Panc1 (cell line): ENCODE data around the gene TSC22D1. TPM values are rescaled to one million over a fixed set of nuclear protein-coding genes. Genes with fewer than 3 reads are reported as not detected.

ENCODE experiments used
- ATAC-seq: fragments of 200-7000 bp; cut with Tn5 transposase; 2 replicates; pipeline ENCODE4 v1.9.1; 2020; ENCODE audit warnings: mild to moderate bottlenecking, moderate library complexity
- BruUV-seq: library from RNA; stranded (reverse); fragments of 400-500 nt; replicated peaks from 2 replicates; lab custom pipeline; 2021; lab: Mats Ljungman, UMichigan
- CTCF ChIA-PET: fragments of 300-600 bp; sonication (Branson Sonifier 250); formaldehyde crosslinking; loops from one replicate; lab custom pipeline; 2022; ENCODE audit warnings: antibody characterized with exemption; lab: Charles Lee
- POLR2A ChIA-PET: fragments of 300-600 bp; sonication (Branson Sonifier 250); formaldehyde crosslinking; loops from one replicate; lab custom pipeline; 2022; ENCODE audit warnings: antibody characterized with exemption; lab: Charles Lee
- DNase-seq: peaks from one replicate; pipeline ENCODE4 v3.0.0-alpha.2; 2010; ENCODE audit warnings: low read depth, low spot score
- H3K27ac ChIP-seq: 2 replicates; pipeline ENCODE4 v1.5.1; 2011; ENCODE audit warnings: mild to moderate bottlenecking, low read length, inconsistent platforms
- H3K27me3 ChIP-seq: fragments of 200-500 bp; sonication (Bioruptor generic); 2 replicates; pipeline ENCODE4 v1.6.0; 2014; ENCODE audit warnings: low read length, inconsistent platforms; ENCODE audit not compliant: control insufficient read depth, insufficient read depth
- H3K36me3 ChIP-seq: fragments of 200-500 bp; sonication (Bioruptor generic); 2 replicates; pipeline ENCODE4 v1.5.1; 2014; ENCODE audit warnings: inconsistent platforms, mild to moderate bottlenecking, low read length, moderate library complexity; ENCODE audit not compliant: control insufficient read depth, insufficient read depth
- H3K4me1 ChIP-seq: 2 replicates; pipeline ENCODE4 v1.5.1; 2011; ENCODE audit warnings: inconsistent platforms, mild to moderate bottlenecking, low read length, moderate library complexity; ENCODE audit not compliant: control insufficient read depth, insufficient read depth
- H3K4me3 ChIP-seq, 2 experiments: 2 replicates each; pipeline ENCODE4 v1.5.1; 2011 to 2012; ENCODE audit warnings: low read depth in 2 of 2, low read length in 2 of 2, mild to moderate bottlenecking in 2 of 2, inconsistent platforms in 1 of 2, moderate library complexity in 1 of 2
- H3K9me3 ChIP-seq: fragments of 200-500 bp; sonication (Bioruptor generic); 2 replicates; pipeline ENCODE4 v1.5.1; 2014; ENCODE audit warnings: low read depth, mild to moderate bottlenecking, inconsistent platforms, low read length, moderate library complexity; ENCODE audit not compliant: control insufficient read depth, insufficient read depth
- POLR2AphosphoS5 ChIP-seq: IDR thresholded peaks from 2 replicates; pipeline ENCODE4 v1.6.1; 2012; ENCODE audit warnings: mild to moderate bottlenecking, low read depth, low read length, moderate library complexity
- TCF7L2 ChIP-seq: IDR thresholded peaks from 2 replicates; pipeline ENCODE4 v1.6.1; 2011; ENCODE audit warnings: mild to moderate bottlenecking, low read depth, low read length, inconsistent platforms
- in situ Hi-C: cut with HindIII; loops from 2 replicates; pipeline ENCODE4 v1.10.0; 2016; ENCODE audit warnings: low sequenced_read_pairs, low pct_unique_long_range_greater_than_20kb
- intact Hi-C: fragments of 100-400 bp; cut with micrococcal nuclease; formaldehyde crosslinking; loops from one replicate; pipeline ENCODE4 v1.10.0; 2022; ENCODE audit not compliant: unreplicated experiment
- total RNA-seq: library from RNA; stranded (reverse); gene quantifications from one replicate; pipeline ENCODE4 v1.2.1, GENCODE V29; 2021; ENCODE audit not compliant: unreplicated experiment
- TF ChIP-seq, protein P1 (sequence below): fragments of 450-650 bp; IDR thresholded peaks from 2 replicates; pipeline ENCODE4 v1.5.1; 2017; ENCODE audit warnings: mild to moderate bottlenecking
- TF ChIP-seq, protein P2 (sequence below), 2 experiments: IDR thresholded peaks; 2 replicates each; pipeline ENCODE4 v1.6.1; 2011 to 2012; ENCODE audit warnings: low read depth in 2 of 2, control low read depth in 1 of 2, low read length in 1 of 2, mild to moderate bottlenecking in 1 of 2, moderate library complexity in 1 of 2; ENCODE audit not compliant: insufficient read depth in 1 of 2

Gene TSC22D1
- total RNA-seq, 1 experiment from 2014 or later = 31.8 TPM

DNA sequence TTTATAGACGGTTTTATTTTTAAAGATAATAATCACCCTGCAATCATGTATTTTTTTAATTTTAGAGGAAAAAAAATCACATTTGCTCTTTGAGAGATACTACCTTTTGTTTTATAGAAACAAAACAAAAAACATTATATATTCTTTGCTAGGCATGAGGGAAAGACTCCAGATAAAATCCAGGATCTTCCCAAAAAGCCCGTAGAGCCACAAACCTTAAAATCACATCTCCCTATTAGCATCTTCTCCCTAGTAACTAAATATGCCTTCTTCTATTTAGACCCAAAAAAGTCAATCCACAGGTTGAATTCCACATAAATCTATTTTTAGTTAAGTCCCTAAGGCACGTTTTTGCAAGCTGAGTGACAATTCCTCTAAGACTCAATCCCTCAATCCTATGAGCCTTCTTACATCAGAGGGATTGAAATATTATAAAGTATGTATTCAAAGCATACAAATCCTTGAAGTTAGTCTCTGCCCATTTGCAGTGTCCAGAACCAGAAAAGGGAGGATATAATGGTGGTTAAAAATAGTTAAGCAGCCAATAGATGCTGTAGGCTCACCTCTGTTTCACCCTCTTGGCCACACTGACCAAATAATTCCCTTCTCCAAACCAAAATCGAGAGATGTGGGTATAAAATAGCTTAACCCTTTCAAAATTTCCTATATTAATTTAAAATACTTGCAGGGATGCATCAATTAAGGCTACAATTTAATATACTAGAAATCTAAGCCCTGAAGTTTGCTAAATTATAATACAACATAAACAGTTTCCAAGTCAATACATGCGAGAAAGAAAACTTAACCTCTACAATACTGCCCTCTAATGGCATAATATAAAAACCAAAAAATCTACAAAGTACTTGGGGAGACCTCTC is 138.5 kb downstream of the TSC22D1 start:
- in situ Hi-C loops = no loop called here
- BruUV-seq = no TSS peak
- no peak for ATAC-seq

DNA sequence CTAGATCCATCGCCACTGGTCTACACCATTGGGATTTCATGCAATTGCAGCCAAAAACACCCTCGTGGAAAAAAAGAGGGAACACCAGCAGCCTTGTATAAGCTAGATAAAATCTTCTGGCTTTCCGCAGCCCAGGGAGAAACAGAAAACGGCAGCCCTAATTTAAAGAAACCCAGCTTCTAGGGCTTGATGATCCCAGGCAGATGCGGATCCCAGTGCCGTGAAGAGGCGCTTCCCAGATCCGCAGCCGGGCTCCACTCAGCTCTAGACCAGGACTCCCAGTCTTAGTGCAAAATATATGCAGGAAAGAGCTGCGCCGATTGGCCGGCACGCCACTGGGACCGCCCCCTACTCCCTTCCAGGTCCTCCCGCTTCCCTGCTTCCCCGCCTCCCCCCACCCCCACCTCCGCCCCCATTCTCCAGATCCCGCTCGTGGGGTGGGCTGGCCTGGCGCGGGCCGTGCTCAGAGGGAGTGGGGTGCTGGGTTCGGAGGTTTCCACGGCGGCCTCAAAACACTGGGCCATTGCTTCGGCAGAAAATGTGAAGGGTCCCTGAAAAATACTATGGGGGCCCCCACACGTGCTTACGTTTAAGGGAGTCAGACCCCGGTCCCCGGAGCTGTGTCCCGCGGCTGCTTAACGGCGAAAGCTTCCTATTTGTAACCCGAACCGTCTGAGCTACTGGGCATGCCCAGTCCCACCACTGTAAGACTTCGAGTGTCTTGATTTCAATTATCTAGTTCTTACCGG is 139.4 kb downstream of the TSC22D1 start:
- no peaks in the 10 kb centered on the region for H3K9me3 ChIP-seq
- H3K27me3 ChIP-seq = no peaks in the 10 kb centered on the region
- POLR2A ChIA-PET = interaction anchor here (0.6 to 1.3 kb wide), 2 partner anchors 130 to 450 kb away, joined by 3 to 4 read pairs; no protein-coding TSS in a partner anchor
- no TSS peak for BruUV-seq
- H3K4me3 ChIP-seq = peak overlapping the region; percentile 61 to 75
- intact Hi-C loops (loop anchor here (1.0 kb wide), 2 partner anchors 385 to 531 kb away; no protein-coding TSS in a partner anchor), in situ Hi-C loops (no loop called here)
- H3K27ac ChIP-seq = peak overlapping the region; percentile 80
- CTCF ChIA-PET = interaction anchor here (0.7 to 1.1 kb wide), 2 partner anchors 290 to 528 kb away, joined by 8 to 13 read pairs; no protein-coding TSS in a partner anchor
- DNase-seq (peak; percentile 52), ATAC-seq (peak; percentile 96)
- TF ChIP-seq TCF7L2 = no peak
- peak; percentile 84 for TF ChIP-seq POLR2AphosphoS5
- H3K4me1 ChIP-seq = peaks cover 6% of the 10 kb centered on the region; the same call in 1 of the 2 replicates
- H3K36me3 ChIP-seq = peaks cover 12% of the 10 kb centered on the region; the same call in 1 of the 2 replicates

More for the DNA sequence above, 138.5 kb downstream of the TSC22D1 start:
- intact Hi-C loops = loop anchor here (1.0 kb wide), 2 partner anchors 386 to 532 kb away; no protein-coding TSS in a partner anchor
- ChIA-PET CTCF (interaction anchor here (0.7 to 1.1 kb wide), 2 partner anchors 291 to 529 kb away, joined by 8 to 13 read pairs; no protein-coding TSS in a partner anchor), POLR2A (interaction anchor here (0.6 to 1.3 kb wide), 3 partner anchors 131 to 450 kb away, joined by 3 to 4 read pairs (median 3); no protein-coding TSS in a partner anchor)
- TF ChIP-seq, protein P1, sequence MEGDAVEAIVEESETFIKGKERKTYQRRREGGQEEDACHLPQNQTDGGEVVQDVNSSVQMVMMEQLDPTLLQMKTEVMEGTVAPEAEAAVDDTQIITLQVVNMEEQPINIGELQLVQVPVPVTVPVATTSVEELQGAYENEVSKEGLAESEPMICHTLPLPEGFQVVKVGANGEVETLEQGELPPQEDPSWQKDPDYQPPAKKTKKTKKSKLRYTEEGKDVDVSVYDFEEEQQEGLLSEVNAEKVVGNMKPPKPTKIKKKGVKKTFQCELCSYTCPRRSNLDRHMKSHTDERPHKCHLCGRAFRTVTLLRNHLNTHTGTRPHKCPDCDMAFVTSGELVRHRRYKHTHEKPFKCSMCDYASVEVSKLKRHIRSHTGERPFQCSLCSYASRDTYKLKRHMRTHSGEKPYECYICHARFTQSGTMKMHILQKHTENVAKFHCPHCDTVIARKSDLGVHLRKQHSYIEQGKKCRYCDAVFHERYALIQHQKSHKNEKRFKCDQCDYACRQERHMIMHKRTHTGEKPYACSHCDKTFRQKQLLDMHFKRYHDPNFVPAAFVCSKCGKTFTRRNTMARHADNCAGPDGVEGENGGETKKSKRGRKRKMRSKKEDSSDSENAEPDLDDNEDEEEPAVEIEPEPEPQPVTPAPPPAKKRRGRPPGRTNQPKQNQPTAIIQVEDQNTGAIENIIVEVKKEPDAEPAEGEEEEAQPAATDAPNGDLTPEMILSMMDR = peak; percentile 39; the same call in 1 of the 2 replicates
- no peak for TF ChIP-seq TCF7L2
- H3K36me3 ChIP-seq = peaks cover 12% of the 10 kb centered on the region; the same call in 1 of the 2 replicates
- DNase-seq = no peak
- peak overlapping the region; percentile 50 to 61 for H3K4me3 ChIP-seq
- no peaks in the 10 kb centered on the region for H3K9me3 ChIP-seq
- no peaks in the 10 kb centered on the region for H3K27me3 ChIP-seq
- peaks cover 6% of the 10 kb centered on the region; the same call in 1 of the 2 replicates for H3K4me1 ChIP-seq
- peak overlapping the region; percentile 63 for H3K27ac ChIP-seq

DNA sequence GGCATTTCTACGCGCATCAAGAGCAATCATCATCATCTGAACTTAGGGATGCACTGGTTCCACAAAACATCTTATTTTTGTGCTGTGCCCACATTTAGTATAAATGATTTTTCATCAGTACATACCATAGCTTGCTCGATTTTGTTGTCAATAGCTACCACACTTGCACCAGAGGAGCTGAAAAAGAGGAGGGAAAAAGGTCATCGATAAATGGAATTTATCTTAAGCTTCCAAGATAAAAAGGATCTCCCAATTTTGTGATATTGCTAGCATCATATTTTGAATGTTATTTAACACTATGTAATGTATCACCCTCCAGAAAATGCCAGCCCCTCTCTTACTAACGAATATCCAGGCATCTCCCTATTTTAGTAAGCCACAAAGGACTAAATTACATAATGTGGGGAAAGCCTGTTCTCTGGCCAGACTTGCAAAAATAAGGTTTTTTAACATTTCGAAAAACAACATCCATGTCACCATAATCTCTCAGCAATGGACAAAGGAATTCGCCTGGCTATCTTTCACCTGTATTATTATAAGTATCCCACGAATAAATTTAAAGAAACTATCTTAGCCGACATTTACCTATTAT is 140.1 kb downstream of the TSC22D1 start:
- Histone ChIP-seq H3K9me3 (no peaks in the 10 kb centered on the region), H3K4me1 (peaks cover 6% of the 10 kb centered on the region; the same call in 1 of the 2 replicates), H3K36me3 (peaks cover 12% of the 10 kb centered on the region; the same call in 1 of the 2 replicates), H3K27me3 (no peaks in the 10 kb centered on the region), H3K4me3 (peak overlapping the region; percentile 61 to 75), H3K27ac (peak overlapping the region; percentile 80)
- intact Hi-C loops = no loop called here
- no peak for ATAC-seq
- no peak for DNase-seq
- TSS peak; percentile 84 for BruUV-seq
- in situ Hi-C loops = no loop called here
- TF ChIP-seq, protein P2, sequence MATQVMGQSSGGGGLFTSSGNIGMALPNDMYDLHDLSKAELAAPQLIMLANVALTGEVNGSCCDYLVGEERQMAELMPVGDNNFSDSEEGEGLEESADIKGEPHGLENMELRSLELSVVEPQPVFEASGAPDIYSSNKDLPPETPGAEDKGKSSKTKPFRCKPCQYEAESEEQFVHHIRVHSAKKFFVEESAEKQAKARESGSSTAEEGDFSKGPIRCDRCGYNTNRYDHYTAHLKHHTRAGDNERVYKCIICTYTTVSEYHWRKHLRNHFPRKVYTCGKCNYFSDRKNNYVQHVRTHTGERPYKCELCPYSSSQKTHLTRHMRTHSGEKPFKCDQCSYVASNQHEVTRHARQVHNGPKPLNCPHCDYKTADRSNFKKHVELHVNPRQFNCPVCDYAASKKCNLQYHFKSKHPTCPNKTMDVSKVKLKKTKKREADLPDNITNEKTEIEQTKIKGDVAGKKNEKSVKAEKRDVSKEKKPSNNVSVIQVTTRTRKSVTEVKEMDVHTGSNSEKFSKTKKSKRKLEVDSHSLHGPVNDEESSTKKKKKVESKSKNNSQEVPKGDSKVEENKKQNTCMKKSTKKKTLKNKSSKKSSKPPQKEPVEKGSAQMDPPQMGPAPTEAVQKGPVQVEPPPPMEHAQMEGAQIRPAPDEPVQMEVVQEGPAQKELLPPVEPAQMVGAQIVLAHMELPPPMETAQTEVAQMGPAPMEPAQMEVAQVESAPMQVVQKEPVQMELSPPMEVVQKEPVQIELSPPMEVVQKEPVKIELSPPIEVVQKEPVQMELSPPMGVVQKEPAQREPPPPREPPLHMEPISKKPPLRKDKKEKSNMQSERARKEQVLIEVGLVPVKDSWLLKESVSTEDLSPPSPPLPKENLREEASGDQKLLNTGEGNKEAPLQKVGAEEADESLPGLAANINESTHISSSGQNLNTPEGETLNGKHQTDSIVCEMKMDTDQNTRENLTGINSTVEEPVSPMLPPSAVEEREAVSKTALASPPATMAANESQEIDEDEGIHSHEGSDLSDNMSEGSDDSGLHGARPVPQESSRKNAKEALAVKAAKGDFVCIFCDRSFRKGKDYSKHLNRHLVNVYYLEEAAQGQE (IDR thresholded peaks at IDR 0.05; ENCODE audit: insufficient read depth in 1 of 2, low read depth in 2 of 2, low read length in 1 of 2) = no peak
- POLR2A ChIA-PET = interaction anchor here (1.3 kb wide), 1 partner anchor 129 kb away, joined by 4 read pairs; no protein-coding TSS in a partner anchor
- CTCF ChIA-PET = no interaction called here
